Activated CD4-positive, alpha-beta T cell treated with anti-CD3 and anti-CD28 coated beads, Interleukin-2, amount 10 ng/mL, durations not matched to agents 24 days and 14 days (primary cell): ENCODE results near the gene CALR. TPM values are rescaled to one million over a fixed set of nuclear protein-coding genes. Genes with fewer than 3 reads are reported as not detected.
"Not testable (repeated sequence)": the region's sequence is repeated elsewhere in the genome, so short reads cannot be mapped to it uniquely, and the experiment has no call there.

Experiments used
- DNase-seq: peaks from one replicate; pipeline ENCODE4 v3.0.0; 2022
- H3K27ac Mint-ChIP-seq: one replicate; pipeline ENCODE4 v1.8.0; 2022; ENCODE audit warnings: mild to moderate bottlenecking, mixed read lengths
- H3K27me3 Mint-ChIP-seq: one replicate; pipeline ENCODE4 v1.8.0; 2022; ENCODE audit warnings: mixed read lengths
- H3K36me3 Mint-ChIP-seq: one replicate; pipeline ENCODE4 v1.8.0; 2022; ENCODE audit warnings: low read depth, mild to moderate bottlenecking, mixed read lengths
- H3K4me1 Mint-ChIP-seq: one replicate; pipeline ENCODE4 v1.8.0; 2021; ENCODE audit warnings: mixed read lengths
- H3K4me3 Mint-ChIP-seq: one replicate; pipeline ENCODE4 v1.8.0; 2022; ENCODE audit warnings: mild to moderate bottlenecking, moderate library complexity, mixed read lengths
- H3K9me3 Mint-ChIP-seq: one replicate; pipeline ENCODE4 v1.8.0; 2021; ENCODE audit warnings: mixed read lengths
- intact Hi-C: fragments of 100-400 bp; cut with micrococcal nuclease; formaldehyde crosslinking; loops from one replicate; pipeline ENCODE4 v1.15.1; 2023
- total RNA-seq: library from RNA; stranded (reverse); gene quantifications from 2 replicates; pipeline ENCODE4 v1.2.3, GENCODE V29; 2022

Gene CALR
- total RNA-seq, 1 donor from 2014 or later, result 994 TPM

DNA sequence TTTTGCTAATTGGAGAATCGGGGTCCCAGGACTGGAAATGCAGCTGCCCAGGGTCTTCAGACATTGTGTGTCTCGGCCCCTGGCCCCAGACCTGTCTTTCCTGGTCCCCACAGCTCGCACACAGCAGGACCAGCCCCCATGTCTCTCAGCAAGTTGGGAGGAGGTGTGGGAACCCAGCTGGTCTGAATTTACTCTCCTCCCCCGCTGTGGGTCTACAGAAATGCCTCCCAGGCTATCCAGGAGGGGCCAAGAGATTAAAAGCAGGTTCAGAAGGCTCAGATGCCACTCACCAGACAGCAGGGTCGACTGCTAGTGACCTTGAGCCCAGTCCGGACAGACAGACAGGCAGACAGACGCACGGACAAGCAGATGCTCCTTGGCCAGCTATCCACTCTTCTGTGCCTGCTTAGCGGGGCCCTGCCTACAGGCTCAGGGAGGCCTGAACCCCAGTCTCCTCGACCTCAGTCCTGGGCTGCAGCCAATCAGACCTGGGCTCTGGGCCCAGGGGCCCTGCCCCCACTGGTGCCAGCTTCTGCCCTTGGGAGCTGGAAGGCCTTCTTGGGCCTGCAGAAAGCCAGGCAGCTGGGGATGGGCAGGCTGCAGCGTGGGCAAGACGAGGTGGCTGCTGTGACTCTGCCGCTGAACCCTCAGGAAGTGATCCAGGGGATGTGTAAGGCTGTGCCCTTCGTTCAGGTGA is 31.0 kb downstream of the CALR start, which contains the start of gene DAND5:
TSS of gene DAND5 (plus strand) at position 285 of the 697 bp plus-strand sequence. CDS start at position 370, 85 bp downstream.
- peaks cover 11% of the 10 kb centered on the region for H3K4me1 Mint-ChIP-seq
- H3K27ac Mint-ChIP-seq, result no peak within 1 kb of the TSS
- H3K4me3 Mint-ChIP-seq, result no peak within 1 kb of the TSS
- H3K9me3 Mint-ChIP-seq, result no peaks in the 10 kb centered on the region
- intact Hi-C loops, result no loop called here
- peaks cover 3% of the 10 kb centered on the region for H3K27me3 Mint-ChIP-seq
- H3K36me3 Mint-ChIP-seq, result no peaks in the 10 kb centered on the region
- DNase-seq, result no peak

DNA sequence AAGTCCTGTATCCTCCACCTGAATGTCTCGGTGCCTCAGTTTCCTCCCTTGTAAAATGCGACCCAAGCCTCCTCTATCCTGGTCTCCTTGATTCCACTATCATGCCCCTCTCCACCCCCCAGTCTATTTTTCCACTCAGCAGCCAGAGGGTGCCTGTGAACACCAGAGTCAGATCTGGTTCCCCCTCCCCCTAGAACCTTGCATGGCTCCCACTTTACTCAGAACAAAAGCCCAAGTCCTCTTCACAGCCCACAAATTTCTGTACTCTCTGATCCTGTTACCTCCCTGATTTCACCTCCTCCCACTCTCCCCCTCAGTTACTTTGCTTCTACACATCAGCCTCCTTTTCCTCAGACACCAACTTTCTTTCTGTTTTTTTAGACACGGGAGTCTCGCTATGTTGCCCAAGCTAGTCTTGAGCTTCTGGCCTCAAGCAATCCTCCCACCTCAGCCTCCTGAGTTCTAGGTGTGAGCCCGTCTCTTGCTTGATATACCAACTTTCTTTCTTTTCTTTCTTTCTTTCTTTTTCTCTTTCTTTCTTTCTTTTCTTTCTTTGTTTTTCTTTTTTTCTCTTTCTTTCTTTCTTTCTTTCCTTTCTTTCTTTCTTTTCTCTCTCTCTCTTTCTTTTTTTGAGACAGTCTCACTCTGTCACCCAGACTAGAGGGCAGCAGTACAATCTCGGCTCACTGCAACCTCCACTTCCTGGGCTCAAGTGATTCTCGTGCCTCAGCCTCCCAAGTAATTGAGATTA is 31.8 kb downstream of the CALR start:
- Mint-ChIP-seq H3K27me3 (peaks cover 3% of the 10 kb centered on the region), H3K27ac (no peak overlapping the region), H3K9me3 (no peaks in the 10 kb centered on the region), H3K4me1 (peaks cover 6% of the 10 kb centered on the region), H3K4me3 (no peak overlapping the region), H3K36me3 (no peaks in the 10 kb centered on the region)
- intact Hi-C loops, result no loop called here
- no peak for DNase-seq

DNA sequence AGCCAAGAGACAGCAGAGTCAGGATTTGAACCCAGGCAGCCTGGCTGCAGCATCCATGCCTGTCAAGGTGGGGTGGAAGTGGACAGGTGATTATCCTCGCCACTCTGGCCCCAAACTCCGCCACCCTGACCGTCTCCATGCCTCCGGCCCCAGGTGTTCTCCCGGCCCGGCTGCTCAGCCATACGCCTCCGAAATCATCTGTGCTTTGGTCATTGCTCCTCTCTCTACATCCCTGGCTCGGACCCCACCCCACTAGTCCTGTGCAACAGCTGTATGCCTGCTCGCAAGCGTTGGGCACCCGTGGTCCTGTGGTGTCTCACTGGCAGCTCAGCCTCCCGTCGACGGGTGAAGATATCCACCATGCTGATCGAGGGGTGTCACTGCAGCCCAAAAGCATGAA is 34.8 kb downstream of the CALR start:
- Mint-ChIP-seq H3K9me3 (no peaks in the 10 kb centered on the region), H3K36me3 (no peaks in the 10 kb centered on the region), H3K27me3 (peaks cover 10% of the 10 kb centered on the region), H3K4me3 (no peak overlapping the region), H3K27ac (no peak overlapping the region), H3K4me1 (peaks cover 8% of the 10 kb centered on the region)
- intact Hi-C loops, result no loop called here
- no peak for DNase-seq

DNA sequence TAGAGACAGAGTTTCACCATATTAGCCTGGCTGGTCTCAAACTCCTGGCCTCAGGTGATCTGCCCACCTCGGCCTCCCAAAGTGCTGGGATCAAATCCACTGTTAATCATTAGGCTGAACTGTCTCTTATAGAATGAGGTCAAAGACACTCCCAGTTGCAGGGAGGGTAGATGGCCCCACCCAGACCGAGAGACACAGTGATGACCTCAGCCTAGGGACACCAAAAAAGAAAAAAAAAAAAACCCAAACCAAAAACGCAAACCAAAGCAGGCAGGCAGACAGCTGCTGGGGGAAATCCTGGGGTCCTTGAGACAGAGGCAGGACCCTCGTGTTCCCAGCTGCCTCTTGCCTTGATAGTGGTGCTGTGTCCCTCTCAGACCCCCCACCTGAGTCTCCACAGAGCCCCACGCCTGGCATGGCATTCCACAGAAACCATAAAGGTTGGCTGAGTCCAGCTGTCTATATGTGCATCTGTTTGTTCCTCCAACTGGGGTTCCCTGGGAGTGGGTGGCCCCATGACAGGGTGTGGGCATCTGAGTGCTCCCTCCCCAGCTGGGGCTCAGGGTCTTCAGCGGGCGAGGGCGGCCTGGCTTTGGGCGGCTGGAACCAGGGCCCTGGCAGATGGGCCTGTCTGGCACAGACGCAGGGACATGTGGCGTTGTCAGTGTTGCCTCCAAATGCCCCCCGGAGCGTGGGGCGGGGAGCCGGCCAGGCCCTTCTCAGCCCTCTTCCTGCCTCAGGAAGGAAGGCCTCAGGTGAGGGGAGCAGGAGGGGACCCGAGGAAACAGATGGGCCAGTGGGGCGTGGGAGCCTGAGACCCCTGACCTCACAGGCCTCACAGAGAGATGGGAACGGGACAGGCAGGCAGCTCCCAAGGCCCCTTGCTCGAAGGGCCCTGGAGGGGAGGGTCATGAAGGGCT is 36.2 kb downstream of the CALR start:
- Mint-ChIP-seq H3K36me3 (no peaks in the 10 kb centered on the region), H3K4me1 (peaks cover 8% of the 10 kb centered on the region), H3K27me3 (peaks cover 12% of the 10 kb centered on the region), H3K4me3 (no peak overlapping the region), H3K9me3 (no peaks in the 10 kb centered on the region), H3K27ac (no peak overlapping the region)
- DNase-seq, result no peak
- intact Hi-C loops, result no loop called here

DNA sequence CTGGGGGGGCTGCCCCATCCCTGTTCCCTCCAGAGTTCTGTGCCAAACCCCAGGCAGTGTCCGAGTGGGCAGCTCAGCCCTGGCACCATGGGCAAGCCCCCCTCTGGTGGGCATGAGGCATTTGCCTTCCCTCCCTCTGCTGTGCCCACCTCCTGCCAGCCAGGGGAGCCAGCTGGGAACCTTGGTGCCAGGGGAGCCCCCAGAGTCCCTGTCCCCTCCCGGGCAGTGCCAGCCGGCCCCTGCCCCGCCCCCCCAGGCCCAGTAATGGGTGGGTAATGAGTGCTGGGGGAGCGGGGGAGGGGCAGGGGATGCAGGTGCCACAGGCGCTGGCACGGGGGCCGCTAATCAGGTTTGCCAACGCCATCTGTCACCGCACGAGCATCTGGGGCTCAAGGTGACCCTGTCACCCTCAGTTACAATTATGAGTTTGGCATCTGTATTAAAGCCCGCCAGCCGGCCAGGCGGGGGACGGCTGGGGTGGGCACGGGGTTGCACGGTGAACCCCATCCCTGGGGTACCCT is 36.9 kb downstream of the CALR start:
- Mint-ChIP-seq H3K4me3 (no peak overlapping the region), H3K36me3 (no peaks in the 10 kb centered on the region), H3K27ac (no peak overlapping the region), H3K27me3 (peaks cover 12% of the 10 kb centered on the region), H3K4me1 (peaks cover 4% of the 10 kb centered on the region), H3K9me3 (no peaks in the 10 kb centered on the region)
- no peak for DNase-seq
- intact Hi-C loops, result no loop called here

DNA sequence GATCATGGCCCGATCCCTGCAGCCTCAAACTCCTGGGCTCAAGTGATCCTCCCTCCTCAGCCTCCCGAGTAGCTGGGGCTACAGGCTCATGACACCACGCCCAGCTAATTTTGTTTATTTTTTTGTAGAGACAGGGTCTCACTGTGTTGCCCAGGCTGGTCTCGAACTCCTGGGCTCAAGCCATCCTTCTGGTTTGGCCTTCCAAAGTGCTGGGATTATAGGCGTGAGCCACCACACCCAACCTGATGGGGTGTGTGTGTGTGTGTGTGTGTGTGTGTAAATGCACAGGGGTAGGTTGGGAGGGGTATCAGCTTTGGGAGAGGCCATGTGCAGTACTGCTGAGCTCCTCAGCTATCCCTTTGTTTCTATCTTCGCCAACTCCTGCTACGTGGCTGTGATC is 37.7 kb downstream of the CALR start:
- H3K4me3 Mint-ChIP-seq, H3K27ac Mint-ChIP-seq, H3K36me3 Mint-ChIP-seq, H3K4me1 Mint-ChIP-seq, H3K9me3 Mint-ChIP-seq, DNase-seq, intact Hi-C loops: not testable (repeated sequence)
- H3K27me3 Mint-ChIP-seq, result peaks cover 10% of the 10 kb centered on the region

DNA sequence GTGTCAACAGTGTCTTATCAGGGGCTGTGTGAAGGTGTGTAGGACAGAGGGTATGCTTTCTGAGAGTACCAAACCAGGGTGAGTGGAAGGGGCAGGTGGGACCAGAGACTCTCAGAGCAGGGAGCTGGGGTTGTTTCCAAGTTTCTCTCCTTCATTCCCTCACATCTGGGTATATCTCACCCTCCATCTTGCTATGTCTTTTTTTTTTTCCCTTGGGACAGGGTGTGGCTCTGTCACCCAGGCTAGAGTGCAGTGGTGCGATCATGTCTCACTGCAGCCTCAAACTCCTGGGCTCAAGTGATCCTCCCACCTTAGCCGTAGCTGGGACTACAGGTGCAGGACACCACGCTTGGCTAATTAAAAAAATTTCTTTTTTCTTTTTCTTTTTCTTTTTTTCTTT is 41.6 kb downstream of the CALR start:
- Mint-ChIP-seq H3K27ac (no peak overlapping the region), H3K4me1 (peaks cover 4% of the 10 kb centered on the region), H3K4me3 (no peak overlapping the region), H3K36me3 (no peaks in the 10 kb centered on the region), H3K9me3 (no peaks in the 10 kb centered on the region), H3K27me3 (peaks cover 9% of the 10 kb centered on the region)
- intact Hi-C loops, result loop anchor here (5.0 to 10.0 kb wide), 2 partner anchors 52 to 285 kb away; no protein-coding TSS in a partner anchor
- DNase-seq, result no peak

DNA sequence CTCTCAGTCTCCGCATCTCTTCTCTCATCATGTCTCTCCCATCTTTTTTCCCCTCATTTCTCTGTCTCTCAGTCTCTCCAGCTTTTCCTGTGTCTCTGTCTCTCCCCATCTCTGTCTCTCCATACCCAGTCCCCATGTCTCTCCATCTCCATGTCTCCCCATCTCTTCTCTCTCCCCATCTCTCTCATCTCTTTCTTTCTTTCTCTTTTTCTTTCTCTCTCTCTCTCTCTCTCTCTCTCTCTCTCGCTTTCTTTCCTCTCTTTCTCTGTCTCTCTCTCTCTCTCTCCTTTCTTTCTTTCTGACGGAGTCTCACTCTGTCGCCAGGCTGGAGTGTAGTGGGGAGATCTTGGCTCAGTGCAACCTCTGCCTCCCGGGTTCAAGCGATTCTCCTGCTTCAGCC is 44.2 kb downstream of the CALR start:
- H3K4me3 Mint-ChIP-seq, result no peak overlapping the region
- no peaks in the 10 kb centered on the region for H3K9me3 Mint-ChIP-seq
- no peak overlapping the region for H3K27ac Mint-ChIP-seq
- DNase-seq, result no peak
- no peaks in the 10 kb centered on the region for H3K36me3 Mint-ChIP-seq
- peaks cover 16% of the 10 kb centered on the region for H3K27me3 Mint-ChIP-seq
- peaks cover 4% of the 10 kb centered on the region for H3K4me1 Mint-ChIP-seq
- intact Hi-C loops, result loop anchor here (1.0 to 10.0 kb wide), 3 partner anchors 50 to 282 kb away; no protein-coding TSS in a partner anchor

DNA sequence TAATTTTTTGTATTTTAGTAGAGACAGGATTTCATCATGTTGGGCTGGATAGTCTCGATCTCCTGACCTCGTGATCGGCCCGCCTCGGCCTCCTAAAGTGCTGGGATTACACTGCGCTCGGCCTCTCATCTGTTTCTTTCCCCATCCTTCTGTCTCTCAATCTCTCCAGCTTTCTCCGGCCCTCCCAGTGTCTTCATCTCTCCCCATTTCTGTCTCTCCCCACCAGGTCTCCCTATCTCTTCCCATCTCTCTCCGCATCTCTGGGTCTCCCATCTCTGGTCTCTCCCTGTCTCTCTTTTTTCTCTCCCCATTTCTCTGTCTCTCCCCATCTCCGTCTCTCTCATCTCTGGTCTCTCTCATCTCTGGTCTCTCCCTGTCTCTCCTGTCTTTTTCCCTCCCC is 44.7 kb downstream of the CALR start:
- no peak overlapping the region for H3K27ac Mint-ChIP-seq
- intact Hi-C loops, result loop anchor here (1.0 to 10.0 kb wide), 3 partner anchors 49 to 282 kb away; no protein-coding TSS in a partner anchor
- H3K4me1 Mint-ChIP-seq, result peaks cover under 1% of the 10 kb centered on the region
- no peak for DNase-seq
- no peaks in the 10 kb centered on the region for H3K9me3 Mint-ChIP-seq
- H3K36me3 Mint-ChIP-seq, result no peaks in the 10 kb centered on the region
- H3K4me3 Mint-ChIP-seq, result no peak overlapping the region
- peaks cover 12% of the 10 kb centered on the region for H3K27me3 Mint-ChIP-seq

DNA sequence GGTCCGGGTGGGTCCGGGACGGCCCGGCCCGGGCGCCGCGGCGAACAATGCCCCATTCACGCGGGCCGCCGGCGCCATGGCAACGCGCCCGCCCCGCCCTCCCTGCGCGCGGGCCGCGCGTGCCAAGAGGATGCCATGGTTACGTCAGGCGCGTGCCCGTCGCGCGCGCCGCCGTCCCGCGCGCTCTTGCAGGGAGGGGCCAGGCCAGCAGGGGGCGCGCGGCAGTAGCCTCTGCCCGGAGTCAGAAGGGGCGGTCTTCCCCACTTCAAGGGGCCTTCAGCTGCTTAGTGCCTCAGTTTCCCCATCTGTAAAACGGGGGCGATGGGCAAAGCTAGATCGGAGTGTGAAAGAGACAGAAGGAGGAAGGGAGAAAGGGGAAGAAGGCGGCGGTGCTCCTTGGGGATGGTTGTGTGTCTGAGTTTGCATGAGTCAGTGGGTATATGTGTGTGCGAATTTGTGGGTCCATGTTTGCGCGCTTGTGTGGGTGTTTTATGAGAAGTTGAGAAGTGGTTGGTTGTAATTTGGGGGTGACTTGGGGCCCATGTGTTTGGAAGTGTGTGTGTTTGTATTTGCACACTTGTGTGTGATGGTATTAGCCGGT is 45.2 kb downstream of the CALR start:
- no peak overlapping the region for H3K4me3 Mint-ChIP-seq
- no peaks in the 10 kb centered on the region for H3K9me3 Mint-ChIP-seq
- peaks cover 11% of the 10 kb centered on the region for H3K27me3 Mint-ChIP-seq
- H3K27ac Mint-ChIP-seq, result no peak overlapping the region
- intact Hi-C loops, result loop anchor here (1.0 to 10.0 kb wide), 3 partner anchors 49 to 281 kb away; no protein-coding TSS in a partner anchor
- H3K4me1 Mint-ChIP-seq, result no peaks in the 10 kb centered on the region
- peak; percentile 96 for DNase-seq
- H3K36me3 Mint-ChIP-seq, result no peaks in the 10 kb centered on the region

DNA sequence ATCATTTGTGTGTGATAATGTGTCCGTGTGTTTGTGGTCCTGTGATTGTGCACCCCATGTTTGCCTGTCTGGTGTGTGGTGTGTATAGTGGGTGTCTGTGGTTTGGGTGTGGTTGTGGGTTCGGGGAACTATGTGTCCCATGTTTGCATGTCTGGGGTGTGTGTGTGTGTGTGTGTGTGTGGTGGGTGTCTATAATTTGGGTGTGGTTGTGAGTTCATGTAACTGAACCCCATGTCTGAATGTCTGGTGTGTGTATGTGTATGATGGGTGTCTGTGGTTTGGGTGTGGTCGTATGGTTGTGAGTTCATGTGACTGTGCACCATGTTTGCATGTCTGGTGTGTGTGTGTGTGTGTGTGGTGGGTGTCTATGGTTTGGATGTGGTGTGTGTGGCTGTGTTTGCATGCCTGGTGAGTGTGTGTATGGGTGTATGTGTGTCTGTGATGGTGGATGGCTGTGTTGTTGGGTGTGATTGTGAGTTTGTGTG is 45.8 kb downstream of the CALR start:
- H3K27me3 Mint-ChIP-seq, result peaks cover 10% of the 10 kb centered on the region
- H3K27ac Mint-ChIP-seq, result no peak overlapping the region
- no peak for DNase-seq
- no peaks in the 10 kb centered on the region for H3K9me3 Mint-ChIP-seq
- no peaks in the 10 kb centered on the region for H3K4me1 Mint-ChIP-seq
- no peaks in the 10 kb centered on the region for H3K36me3 Mint-ChIP-seq
- intact Hi-C loops, result loop anchor here (5.0 to 10.0 kb wide), 2 partner anchors 48 to 281 kb away; no protein-coding TSS in a partner anchor
- no peak overlapping the region for H3K4me3 Mint-ChIP-seq

DNA sequence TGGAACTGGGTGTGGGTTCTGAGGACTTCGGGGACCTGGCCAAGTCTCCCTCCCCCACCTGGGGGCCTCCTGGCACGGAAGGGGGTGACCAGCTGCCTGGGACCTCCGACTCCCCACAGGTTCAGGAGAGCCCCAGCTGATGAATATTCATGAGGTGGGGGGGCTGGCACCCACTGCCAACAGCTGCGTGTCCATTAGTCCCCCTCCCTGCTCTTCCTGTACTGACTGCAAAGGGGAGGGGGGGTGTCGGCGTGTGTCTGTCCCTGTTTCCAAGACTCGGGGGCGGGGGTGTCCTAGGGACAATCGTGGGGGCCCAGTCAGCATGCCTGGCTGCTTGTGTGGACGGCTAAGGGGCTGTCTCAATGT is 46.3 kb downstream of the CALR start:
- no peaks in the 10 kb centered on the region for H3K9me3 Mint-ChIP-seq
- no peak for DNase-seq
- intact Hi-C loops, result loop anchor here (5.0 to 10.0 kb wide), 2 partner anchors 48 to 280 kb away; no protein-coding TSS in a partner anchor
- peaks cover 10% of the 10 kb centered on the region for H3K27me3 Mint-ChIP-seq
- no peaks in the 10 kb centered on the region for H3K4me1 Mint-ChIP-seq
- H3K27ac Mint-ChIP-seq, result no peak overlapping the region
- H3K36me3 Mint-ChIP-seq, result no peaks in the 10 kb centered on the region
- H3K4me3 Mint-ChIP-seq, result no peak overlapping the region
